GM12878 (cell line): Measurements from ENCODE around the gene ZNF574. TPM values are rescaled to one million over a fixed set of nuclear protein-coding genes. Genes with fewer than 3 reads are reported as not detected.

Source experiments
- ATAC-seq: fragments of 200-7000 bp; cut with Tn5 transposase; 3 replicates; pipeline ENCODE4 v1.9.1; 2020; ENCODE audit warnings: mild to moderate bottlenecking, moderate library complexity
- BruUV-seq: library from RNA; stranded (reverse); fragments of 400-500 nt; replicated peaks from 2 replicates; lab custom pipeline; 2021; lab: Mats Ljungman, UMichigan
- CTCF ChIA-PET: fragments of 300-600 bp; sonication (Branson Sonifier 250); formaldehyde crosslinking; extraction: SDS; loops from one replicate; lab custom pipeline; 2021; ENCODE audit warnings: inconsistent platforms; lab: Yijun Ruan, JAX
- POLR2A ChIA-PET: fragments of 350-600 bp; formaldehyde crosslinking; extraction: SDS; loops from one replicate; lab custom pipeline; 2021; ENCODE audit warnings: inconsistent platforms; lab: Charles Lee
- RAD21 ChIA-PET: fragments of 300-600 bp; sonication (Branson Sonifier 250); formaldehyde crosslinking; loops from one replicate; lab custom pipeline; 2023; ENCODE audit warnings: antibody characterized with exemption; ENCODE audit not compliant: unreplicated experiment; lab: Charles Lee
- SMC1A ChIA-PET: fragments of 300-600 bp; sonication (Branson Sonifier 250); formaldehyde crosslinking; loops from one replicate; lab custom pipeline; 2023; ENCODE audit not compliant: unreplicated experiment, uncharacterized antibody; lab: Charles Lee
- DNase-seq: peaks from one replicate; pipeline ENCODE4 v3.0.0-alpha.2; 2011; ENCODE audit warnings: low read depth, low spot score
- FAIRE-seq: peaks from 3 replicates; lab custom pipeline; 2011; peaks lifted over from hg19 to GRCh38; lab: Jason Lieb, UNC
- H2AFZ ChIP-seq: 2 replicates; pipeline ENCODE4 v1.6.0; 2011; ENCODE audit warnings: low read depth, low read length, control low read depth; ENCODE audit not compliant: control insufficient read depth
- H3K27ac ChIP-seq: 2 replicates; pipeline ENCODE4 v1.5.1; 2011; ENCODE audit warnings: control low read depth; ENCODE audit not compliant: control insufficient read depth, insufficient read depth
- H3K27me3 ChIP-seq, 2 experiments: replicated peaks in 1 of 2; 2 replicates each; pipeline versions ENCODE4 v1.6.0 to v1.6.1; 2011; ENCODE audit warnings: low read length in 1 of 2; ENCODE audit not compliant: control insufficient read depth in 2 of 2, insufficient read depth in 2 of 2
- H3K36me3 ChIP-seq, 2 experiments: 2 replicates each; pipeline ENCODE4 v1.5.1; 2011; ENCODE audit warnings: low read length in 1 of 2; ENCODE audit not compliant: control insufficient read depth in 2 of 2, insufficient read depth in 2 of 2
- H3K4me1 ChIP-seq: 2 replicates; pipeline ENCODE4 v1.6.1; 2011; ENCODE audit warnings: mild to moderate bottlenecking, low read length, moderate library complexity, mixed read lengths; ENCODE audit not compliant: control insufficient read depth, insufficient read depth
- H3K4me2 ChIP-seq: 2 replicates; pipeline ENCODE4 v1.6.0; 2011; ENCODE audit warnings: control low read depth; ENCODE audit not compliant: control insufficient read depth, insufficient read depth
- H3K4me3 ChIP-seq: fragments of 200-600 bp; sonication (generic); 2 replicates; pipeline ENCODE4 v1.5.1; 2016
- H3K79me2 ChIP-seq: 2 replicates; pipeline ENCODE4 v1.6.0; 2011; ENCODE audit warnings: low read length; ENCODE audit not compliant: control insufficient read depth, insufficient read depth
- H3K9ac ChIP-seq: 2 replicates; pipeline ENCODE4 v1.8.0; 2011; ENCODE audit warnings: low read length, control low read depth, mixed read lengths; ENCODE audit not compliant: control insufficient read depth, insufficient read depth
- H3K9me3 ChIP-seq: replicated peaks from 3 replicates; pipeline ENCODE4 v1.5.1; 2011; ENCODE audit warnings: mild to moderate bottlenecking, low read length; ENCODE audit not compliant: control insufficient read depth, insufficient read depth
- H4K20me1 ChIP-seq: 2 replicates; pipeline ENCODE4 v1.6.0; 2011; ENCODE audit not compliant: control insufficient read depth, insufficient read depth
- ATF3 ChIP-seq: IDR thresholded peaks from 2 replicates; pipeline ENCODE4 v1.6.1; 2011; ENCODE audit warnings: low read depth, mild to moderate bottlenecking, low read length, moderate library complexity, borderline replicate concordance; ENCODE audit errors: extremely low read depth
- BCL3 ChIP-seq: IDR thresholded peaks from 2 replicates; pipeline ENCODE4 v1.6.1; 2011; ENCODE audit warnings: borderline replicate concordance, low read depth, mild to moderate bottlenecking, moderate library complexity, low read length; ENCODE audit not compliant: insufficient read depth, poor library complexity, severe bottlenecking
- CREB1 ChIP-seq: IDR thresholded peaks from 2 replicates; pipeline ENCODE4 v1.6.1; 2012; ENCODE audit warnings: low read depth, mild to moderate bottlenecking, inconsistent platforms
- IKZF2 ChIP-seq, 2 experiments: fragments of 450-650 bp; IDR thresholded peaks; 2 replicates each; pipeline ENCODE4 v1.6.1; 2017; ENCODE audit warnings: mild to moderate bottlenecking in 2 of 2, moderate library complexity in 2 of 2
- MTA2 ChIP-seq: fragments of 450-650 bp; IDR thresholded peaks from 2 replicates; pipeline ENCODE4 v1.6.1; 2016; ENCODE audit warnings: low read depth, mild to moderate bottlenecking, moderate library complexity
- RAD51 ChIP-seq: fragments of 450-650 bp; IDR thresholded peaks from 2 replicates; pipeline ENCODE4 v1.6.1; 2016; ENCODE audit warnings: moderate library complexity, mild to moderate bottlenecking, inconsistent platforms
- RBBP5 ChIP-seq: fragments of 200-600 bp; sonication (generic); conservative IDR thresholded peaks from 2 replicates; pipeline ENCODE4 v1.6.1; 2016
- SMAD5 ChIP-seq: IDR thresholded peaks from 2 replicates; pipeline ENCODE4 v1.6.1; 2016; ENCODE audit warnings: antibody characterized with exemption, low read depth
- USF1 ChIP-seq: IDR thresholded peaks from 2 replicates; pipeline ENCODE4 v1.6.1; 2011; ENCODE audit warnings: borderline replicate concordance, low read depth, mild to moderate bottlenecking, moderate library complexity, mixed read lengths, low read length; ENCODE audit not compliant: insufficient read depth; ENCODE audit errors: extremely low read length
- WGBS: methylation state at CpG from one replicate; pipeline ENCODE4 v1.1.6; 2016; ENCODE audit warnings: low lambda C conversion rate; ENCODE audit not compliant: insufficient replicate concordance, insufficient coverage; ENCODE audit errors: missing lambda C conversion rate; 5-methylcytosine and 5-hydroxymethylcytosine counted together
- in situ Hi-C: fragments of 300-500 bp; cut with MboI; formaldehyde crosslinking; loops from 9 replicates; pipeline ENCODE4 v1.14.3; 2018; ENCODE audit warnings: mixed read lengths
- intact Hi-C: fragments of 100-400 bp; cut with micrococcal nuclease; formaldehyde crosslinking; loops from one replicate; pipeline ENCODE4 v1.14.2; 2022; ENCODE audit not compliant: unreplicated experiment
- polyA plus RNA-seq, 11 experiments: library from polyadenylated mRNA; depleted of rRNA in 4 of 11; unstranded in 6 of 11; stranded (reverse) in 5 of 11; fragments of >200 nt; fragmentation: Nextera tagmentation in 4 of 11; fragmentation: Illumina TruSeq in 1 of 11; extraction: Ambion mirVana in 4 of 11; extraction: Trizol in 1 of 11; gene quantifications; 1 replicate in 1 of 11; 2 replicates in 10 of 11; pipeline versions ENCODE4 v1.2.1 to v1.2.3, GENCODE V29; 2011 to 2016; ENCODE audit warnings: inconsistent platforms in 2 of 11, missing spikeins in 2 of 11, low read depth in 1 of 11
- total RNA-seq, 4 experiments: library from RNA; depleted of rRNA in 3 of 4; stranded (reverse); fragments of >200 nt in 3 of 4; fragmentation: Illumina TruSeq in 1 of 4; extraction: Trizol in 1 of 4; gene quantifications; 2 replicates each; pipeline versions ENCODE4 v1.2.1 to v1.2.3, GENCODE V29; 2013 to 2021

Gene ZNF574
- total and polyA plus RNA-seq, 10 of the 15 experiments (the other 5 are each of a cell fraction or from before 2014, with no cell fraction given) = 0.32 to 25.6 (median 11.4) TPM

- TF ChIP-seq USF1 = no peak
- no peak for TF ChIP-seq IKZF2 (IDR thresholded peaks at IDR 0.05)
- no peak for TF ChIP-seq MTA2
- no peak for TF ChIP-seq ATF3
- TF ChIP-seq, all 136 proteins: peak for 0
These were observed 16.8 kb upstream of the ZNF574 start (continued) for GRCh38 chr19:42059196-42059595.

- H3K27me3 ChIP-seq = no peaks in the 10 kb centered on the region; a peak in 1 of 4 replicates
- ATAC-seq = no peak
- ChIA-PET CTCF (no interaction called here), RAD21 (interaction anchor here (0.7 kb wide), 1 partner anchor 200 kb away, joined by 3 read pairs; the partner anchor contains the start of gene RPS19), POLR2A (no interaction called here), SMC1A (no interaction called here)
- H3K4me3 ChIP-seq = no peak overlapping the region
- 27% methylated on average over 3 of the region's 3 CpGs for WGBS
- no peak overlapping the region for H3K4me2 ChIP-seq
- H3K79me2 ChIP-seq = no peaks in the 10 kb centered on the region
- H3K9me3 ChIP-seq = no peaks in the 10 kb centered on the region
- H2AFZ ChIP-seq = no peak overlapping the region
- FAIRE-seq = no peak
- BruUV-seq = no TSS peak
- intact Hi-C loops = no loop called here
- H4K20me1 ChIP-seq = no peaks in the 10 kb centered on the region
- H3K4me1 ChIP-seq = no peaks in the 10 kb centered on the region
- DNase-seq = no peak
- H3K27ac ChIP-seq = no peak overlapping the region
- no peak overlapping the region for H3K9ac ChIP-seq
- no peaks in the 10 kb centered on the region; a peak in 1 of 4 replicates for H3K36me3 ChIP-seq
- no peak for TF ChIP-seq CREB1
- TF ChIP-seq RAD51 = no peak
- no peak for TF ChIP-seq BCL3
- no peak for TF ChIP-seq SMAD5
- no peak for TF ChIP-seq RBBP5
- TF ChIP-seq, all 136 proteins: peak for 0
- in situ Hi-C loops = no loop called here
These were observed 15.8 kb upstream of the ZNF574 start for GRCh38 chr19:42060117-42060516.
